ENCODE results near the gene ANXA5.
"Not testable (repeated sequence)": the region's sequence is repeated elsewhere in the genome, so short reads cannot be mapped to it uniquely, and the experiment has no call there.

Gene ANXA5

GRCh38 chr4:121676345-121677075 lies 20.3 kb downstream of the ANXA5 start:
- ATAC-seq (no peak), DNase-seq (ENCODE audit: low spot score in 2 of 2) (no peak)
- Mint-ChIP-seq H3K27ac (no peak overlapping the region), H3K36me3 (peaks cover 83% of the 10 kb centered on the region), H3K4me1 (peaks cover 5% of the 10 kb centered on the region), H3K4me3 (no peak overlapping the region), H3K9me3 (no peaks in the 10 kb centered on the region)

GRCh38 chr4:121675715-121676114 lies 21.1 kb downstream of the ANXA5 start:
- Mint-ChIP-seq H3K27ac (no peak overlapping the region), H3K4me3 (no peak overlapping the region), H3K36me3 (peaks cover 83% of the 10 kb centered on the region), H3K9me3 (no peaks in the 10 kb centered on the region), H3K4me1 (peaks cover 5% of the 10 kb centered on the region)
- ATAC-seq (no peak), DNase-seq (ENCODE audit: low spot score in 2 of 2) (no peak)

- Mint-ChIP-seq H3K4me1 (peaks cover 5% of the 10 kb centered on the region), H3K36me3 (peaks cover 83% of the 10 kb centered on the region)
- DNase-seq (ENCODE audit: low spot score in 2 of 2) = no peak
These were observed 22.1 kb downstream of the ANXA5 start for GRCh38 chr4:121674696-121675095.

GRCh38 chr4:121674191-121674590 lies 22.6 kb downstream of the ANXA5 start:
- H3K9me3 Mint-ChIP-seq = no peaks in the 10 kb centered on the region
- peaks cover 83% of the 10 kb centered on the region for H3K36me3 Mint-ChIP-seq
- no peak overlapping the region for H3K4me3 Mint-ChIP-seq

More at GRCh38 chr4:121674696-121675095, 22.1 kb downstream of the ANXA5 start:
- H3K27ac Mint-ChIP-seq = no peak overlapping the region
- no peak for ATAC-seq
- H3K4me3 Mint-ChIP-seq = no peak overlapping the region
- H3K9me3 Mint-ChIP-seq = no peaks in the 10 kb centered on the region

GRCh38 chr4:121669163-121669550 lies 27.6 kb downstream of the ANXA5 start:
- H3K4me3 Mint-ChIP-seq = no peak overlapping the region
- DNase-seq (ENCODE audit: low spot score in 2 of 2) = no peak
- H3K4me1 Mint-ChIP-seq = no peaks in the 10 kb centered on the region
- H3K27ac Mint-ChIP-seq = peak overlapping the region; percentile 4
- ATAC-seq = no peak
- H3K9me3 Mint-ChIP-seq = no peaks in the 10 kb centered on the region
- peaks cover 82% of the 10 kb centered on the region for H3K36me3 Mint-ChIP-seq

More at GRCh38 chr4:121674191-121674590, 22.6 kb downstream of the ANXA5 start:
- DNase-seq (ENCODE audit: low spot score in 2 of 2) (no peak), ATAC-seq (no peak)
- Mint-ChIP-seq H3K27ac (no peak overlapping the region), H3K4me1 (peaks cover under 1% of the 10 kb centered on the region)

GRCh38 chr4:121668368-121669162 lies 28.2 kb downstream of the ANXA5 start:
- DNase-seq (ENCODE audit: low spot score in 2 of 2) = no peak
- Mint-ChIP-seq H3K4me3 (no peak overlapping the region), H3K27ac (peak overlapping the region; percentile 4), H3K4me1 (no peaks in the 10 kb centered on the region), H3K36me3 (peaks cover 76% of the 10 kb centered on the region), H3K9me3 (no peaks in the 10 kb centered on the region)
- ATAC-seq = no peak

- ATAC-seq (no peak), DNase-seq (ENCODE audit: low spot score in 2 of 2) (no peak)
- H3K4me1 Mint-ChIP-seq = no peaks in the 10 kb centered on the region
- H3K27ac Mint-ChIP-seq = peak overlapping the region; percentile 67
- peaks cover 52% of the 10 kb centered on the region for H3K36me3 Mint-ChIP-seq
- H3K4me3 Mint-ChIP-seq = no peak overlapping the region
- H3K9me3 Mint-ChIP-seq = no peaks in the 10 kb centered on the region
These were observed 30.6 kb downstream of the ANXA5 start for GRCh38 chr4:121666091-121666679.

GRCh38 chr4:121665371-121665770 lies 31.4 kb downstream of the ANXA5 start:
- Mint-ChIP-seq H3K9me3 (no peaks in the 10 kb centered on the region), H3K27ac (peak overlapping the region; percentile 67), H3K36me3 (peaks cover 44% of the 10 kb centered on the region), H3K4me3 (no peak overlapping the region), H3K4me1 (no peaks in the 10 kb centered on the region)
- ATAC-seq (no peak), DNase-seq (ENCODE audit: low spot score in 2 of 2) (no peak)

GRCh38 chr4:121662225-121662624 lies 34.6 kb downstream of the ANXA5 start:
- no peak for DNase-seq (ENCODE audit: low spot score in 2 of 2)
- peaks cover 13% of the 10 kb centered on the region for H3K36me3 Mint-ChIP-seq
- no peak for ATAC-seq
- H3K4me3 Mint-ChIP-seq = no peak overlapping the region
- no peaks in the 10 kb centered on the region for H3K9me3 Mint-ChIP-seq
- H3K4me1 Mint-ChIP-seq = no peaks in the 10 kb centered on the region
- H3K27ac Mint-ChIP-seq = no peak overlapping the region

GRCh38 chr4:121660175-121660933 lies 36.4 kb downstream of the ANXA5 start:
- not testable (repeated sequence) for DNase-seq (ENCODE audit: low spot score in 2 of 2); H3K27ac Mint-ChIP-seq; H3K36me3 Mint-ChIP-seq; H3K4me1 Mint-ChIP-seq; ATAC-seq; H3K9me3 Mint-ChIP-seq; H3K4me3 Mint-ChIP-seq

GRCh38 chr4:121658125-121658524 lies 38.7 kb downstream of the ANXA5 start:
- Mint-ChIP-seq H3K27ac (no peak overlapping the region), H3K9me3 (no peaks in the 10 kb centered on the region), H3K4me3 (no peak overlapping the region), H3K36me3 (no peaks in the 10 kb centered on the region), H3K4me1 (no peaks in the 10 kb centered on the region)
- ATAC-seq = no peak
- no peak for DNase-seq (ENCODE audit: low spot score in 2 of 2)

- H3K9me3 Mint-ChIP-seq = no peaks in the 10 kb centered on the region
- DNase-seq (ENCODE audit: low spot score in 2 of 2) = no peak
- ATAC-seq = no peak
- H3K36me3 Mint-ChIP-seq = no peaks in the 10 kb centered on the region
- no peak overlapping the region for H3K4me3 Mint-ChIP-seq
- no peaks in the 10 kb centered on the region for H3K4me1 Mint-ChIP-seq
- H3K27ac Mint-ChIP-seq = no peak overlapping the region
These were observed 40.5 kb downstream of the ANXA5 start for GRCh38 chr4:121656269-121656641.

GRCh38 chr4:121655320-121656268 lies 41.2 kb downstream of the ANXA5 start:
- ATAC-seq (no peak), DNase-seq (ENCODE audit: low spot score in 2 of 2) (no peak)
- Mint-ChIP-seq H3K27ac (no peak overlapping the region), H3K9me3 (no peaks in the 10 kb centered on the region), H3K4me3 (no peak overlapping the region), H3K36me3 (no peaks in the 10 kb centered on the region), H3K4me1 (no peaks in the 10 kb centered on the region)

GRCh38 chr4:121654738-121655137 lies 42.0 kb downstream of the ANXA5 start:
- no peaks in the 10 kb centered on the region for H3K36me3 Mint-ChIP-seq
- H3K4me3 Mint-ChIP-seq = no peak overlapping the region
- DNase-seq (ENCODE audit: low spot score in 2 of 2) (no peak), ATAC-seq (no peak)
- no peak overlapping the region for H3K27ac Mint-ChIP-seq
- H3K9me3 Mint-ChIP-seq = no peaks in the 10 kb centered on the region
- no peaks in the 10 kb centered on the region for H3K4me1 Mint-ChIP-seq
